HG03196 (cell line): ENCODE measurements around the gene ST3GAL2.

ENCODE experiments used
- ATAC-seq: cut with Tn5 transposase; IDR thresholded peaks from one replicate; pipeline ENCODE4 v1.9.1; 2021; ENCODE audit not compliant: unreplicated experiment

Gene ST3GAL2, protein sequence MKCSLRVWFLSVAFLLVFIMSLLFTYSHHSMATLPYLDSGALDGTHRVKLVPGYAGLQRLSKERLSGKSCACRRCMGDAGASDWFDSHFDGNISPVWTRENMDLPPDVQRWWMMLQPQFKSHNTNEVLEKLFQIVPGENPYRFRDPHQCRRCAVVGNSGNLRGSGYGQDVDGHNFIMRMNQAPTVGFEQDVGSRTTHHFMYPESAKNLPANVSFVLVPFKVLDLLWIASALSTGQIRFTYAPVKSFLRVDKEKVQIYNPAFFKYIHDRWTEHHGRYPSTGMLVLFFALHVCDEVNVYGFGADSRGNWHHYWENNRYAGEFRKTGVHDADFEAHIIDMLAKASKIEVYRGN

DNA sequence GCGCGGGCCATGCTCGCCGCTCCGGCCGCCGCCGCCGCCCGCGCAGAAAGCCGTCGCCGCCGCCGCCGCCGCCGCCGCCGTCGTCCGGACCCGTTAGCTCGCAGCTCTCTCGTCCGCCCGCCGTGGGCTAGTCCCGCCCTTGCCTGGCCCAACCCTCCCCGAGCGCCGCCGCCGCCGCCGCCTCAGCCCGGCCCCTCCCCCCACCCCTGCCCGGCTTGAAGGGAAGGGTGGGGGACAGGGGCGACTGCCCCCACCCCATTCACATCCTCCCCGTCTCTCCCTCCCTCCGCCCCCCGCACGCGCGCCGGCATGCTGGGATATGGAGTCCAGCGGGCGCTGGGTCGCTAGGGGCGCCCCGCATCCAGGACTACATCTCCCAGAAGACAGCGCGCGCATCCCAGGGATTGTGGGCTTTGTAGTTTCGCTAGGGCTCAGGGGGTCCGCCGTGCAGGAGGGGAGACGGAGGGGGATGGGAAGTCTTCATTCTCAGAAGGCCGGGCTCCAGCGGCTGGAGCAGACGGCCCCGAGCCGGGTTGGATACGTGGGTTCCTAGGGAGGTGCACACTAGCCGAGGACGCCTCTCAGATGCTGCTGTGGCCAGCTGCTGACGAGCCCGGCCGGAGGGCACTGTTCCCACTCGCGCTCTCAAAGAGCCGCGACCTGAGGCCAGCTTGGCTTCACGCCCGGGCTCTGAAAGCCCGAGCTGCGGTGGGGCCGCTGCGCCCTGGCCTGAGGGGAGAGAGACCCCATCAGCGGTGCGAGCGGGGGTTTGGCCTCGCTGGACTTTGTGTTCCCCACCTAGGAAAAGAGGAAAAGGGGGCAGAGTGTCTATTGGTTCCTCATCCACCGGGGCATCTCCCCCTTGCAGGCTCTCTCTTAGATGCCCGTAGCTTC, at the start of gene ST3GAL2:
Gene ST3GAL2 (minus strand): TSS at position 132 of the 894 bp plus-strand sequence. CDS start 40,570 bp downstream, outside the sequence.
- ATAC-seq = peak; percentile 78

DNA sequence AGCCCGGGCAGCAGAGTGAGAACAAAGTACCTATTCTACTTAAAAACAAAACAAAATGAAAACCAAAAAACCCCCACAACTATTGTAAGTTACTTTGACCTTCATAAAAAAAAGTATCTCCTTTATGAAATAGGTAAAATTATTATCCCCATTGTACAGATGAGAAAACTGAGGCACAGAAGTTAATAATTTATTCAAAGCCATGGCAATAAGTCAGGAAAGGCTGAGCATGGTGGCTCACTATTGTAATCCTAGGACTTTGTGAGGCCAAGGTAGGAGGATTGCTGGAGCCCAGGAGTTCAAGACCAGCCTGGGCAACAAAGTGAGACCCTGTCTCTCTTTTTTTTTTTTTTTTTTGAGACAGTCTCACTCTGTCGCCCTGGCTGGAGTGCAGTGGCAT, 46.0 kb upstream of the ST3GAL2 start:
- ATAC-seq = no peak

DNA sequence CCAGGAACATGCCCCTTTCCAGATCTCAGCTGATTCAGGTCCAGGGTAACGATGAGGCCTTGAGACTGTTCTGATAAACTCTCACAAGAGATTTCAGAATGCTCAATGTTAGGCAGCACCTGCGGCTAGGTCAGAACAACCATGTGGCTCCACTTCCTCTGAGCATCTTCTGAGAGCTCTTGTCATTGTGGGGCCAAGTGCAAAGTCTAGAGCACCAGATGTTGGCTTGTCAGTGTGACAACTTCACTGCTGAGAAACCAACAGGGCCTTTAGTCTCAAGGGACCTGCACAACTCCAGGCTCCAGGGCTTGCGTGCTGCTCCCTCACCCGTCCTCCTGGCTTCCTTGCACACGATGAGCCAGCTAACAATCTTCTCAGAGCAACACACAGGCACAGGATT, 44.5 kb upstream of the ST3GAL2 start:
- no peak for ATAC-seq

DNA sequence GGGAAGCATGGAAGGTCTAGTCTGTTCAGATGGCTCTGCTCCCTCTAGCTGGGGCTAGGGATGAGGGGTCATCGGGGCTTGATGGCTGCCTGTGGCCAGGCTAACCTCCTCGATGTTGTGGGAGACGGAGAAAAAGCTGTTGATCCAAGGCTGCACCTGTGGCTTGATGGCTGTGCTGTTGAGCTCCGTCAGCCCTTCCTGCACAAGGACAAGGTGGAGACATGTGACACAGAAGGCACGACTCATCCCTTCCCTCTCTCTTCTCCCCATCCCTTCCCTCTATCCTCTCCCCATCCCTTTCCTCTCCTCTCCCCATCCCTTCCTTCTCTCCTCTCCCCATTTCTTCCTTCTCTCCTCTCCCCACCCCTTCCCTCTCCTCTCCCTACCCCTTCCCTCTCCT, 43.7 kb upstream of the ST3GAL2 start:
- no peak for ATAC-seq

DNA sequence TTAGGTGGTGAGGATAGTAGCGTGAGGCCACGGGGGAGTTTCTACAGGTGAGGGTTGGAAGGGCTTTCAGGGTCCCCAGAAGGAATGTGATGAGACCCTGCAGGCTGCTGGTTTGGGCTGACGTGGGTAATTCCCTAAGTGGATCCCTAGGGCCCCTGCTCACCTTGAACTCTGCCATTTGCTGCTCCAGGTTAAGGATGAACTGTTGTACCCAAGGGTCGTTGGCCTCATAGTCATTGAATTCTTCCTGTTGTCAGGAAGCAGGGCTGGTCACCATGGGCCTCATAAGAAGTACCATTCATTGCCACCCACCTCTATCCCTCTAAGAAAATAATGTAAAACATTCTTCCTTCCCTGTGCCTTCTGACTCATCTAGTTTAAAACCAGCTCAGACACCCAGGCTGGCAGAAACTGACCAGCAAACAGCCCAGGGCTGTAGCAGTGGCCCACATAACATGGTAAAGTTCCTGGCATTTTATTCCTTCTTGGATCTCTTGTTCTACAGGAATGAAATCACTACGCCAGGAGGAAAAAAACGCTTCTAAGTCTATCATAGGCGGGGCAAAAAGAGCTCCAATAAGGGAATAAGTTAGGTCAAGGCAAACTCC, 43.1 kb upstream of the ST3GAL2 start:
- no peak for ATAC-seq

DNA sequence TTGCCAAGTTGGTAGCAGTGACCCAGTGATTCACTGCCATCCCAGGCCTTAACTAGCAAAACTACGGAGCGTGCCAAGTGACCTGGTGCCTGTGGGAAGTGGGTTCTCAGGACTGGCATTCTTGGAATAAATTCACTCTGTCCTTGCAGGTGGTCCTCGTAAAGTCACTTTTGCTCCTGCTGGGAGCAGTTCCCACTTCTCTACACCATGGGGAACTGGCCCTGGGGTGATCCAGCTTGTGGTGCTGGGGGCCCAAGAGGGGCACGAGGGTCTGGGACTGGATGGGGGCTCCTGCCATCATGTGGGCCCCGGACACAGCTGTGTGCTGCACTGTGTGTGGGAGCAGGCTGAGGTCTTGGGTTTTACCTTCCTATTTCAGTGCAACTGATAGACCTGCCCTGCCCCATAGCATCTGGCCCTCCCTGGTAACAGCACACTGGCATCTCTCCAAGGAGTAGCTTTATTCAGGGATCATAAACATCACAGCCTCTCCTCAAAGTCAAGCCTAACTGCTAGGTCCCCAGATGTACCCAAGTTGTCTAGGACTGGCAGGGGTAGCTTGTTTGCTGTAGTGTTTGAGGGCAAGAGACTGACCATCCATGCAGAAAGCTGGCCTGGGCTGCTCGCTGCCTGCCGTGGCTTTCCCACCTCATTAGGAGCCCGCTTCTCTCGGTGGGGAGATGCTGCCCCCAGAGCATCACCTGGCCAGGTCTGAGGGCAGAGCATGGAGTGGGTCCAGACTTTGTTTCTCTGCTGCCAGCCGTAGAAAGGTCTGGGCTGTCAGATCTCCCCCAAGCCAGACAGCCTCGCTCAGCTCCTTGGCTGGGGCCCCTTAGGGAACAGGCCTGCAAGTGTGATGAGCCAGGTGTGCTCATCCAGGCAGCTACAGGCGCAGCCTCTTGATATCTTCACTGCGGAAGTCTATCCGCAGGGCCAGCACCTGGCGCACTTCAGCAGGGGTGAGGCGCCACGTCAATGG, 41.5 kb upstream of the ST3GAL2 start:
- no peak for ATAC-seq

DNA sequence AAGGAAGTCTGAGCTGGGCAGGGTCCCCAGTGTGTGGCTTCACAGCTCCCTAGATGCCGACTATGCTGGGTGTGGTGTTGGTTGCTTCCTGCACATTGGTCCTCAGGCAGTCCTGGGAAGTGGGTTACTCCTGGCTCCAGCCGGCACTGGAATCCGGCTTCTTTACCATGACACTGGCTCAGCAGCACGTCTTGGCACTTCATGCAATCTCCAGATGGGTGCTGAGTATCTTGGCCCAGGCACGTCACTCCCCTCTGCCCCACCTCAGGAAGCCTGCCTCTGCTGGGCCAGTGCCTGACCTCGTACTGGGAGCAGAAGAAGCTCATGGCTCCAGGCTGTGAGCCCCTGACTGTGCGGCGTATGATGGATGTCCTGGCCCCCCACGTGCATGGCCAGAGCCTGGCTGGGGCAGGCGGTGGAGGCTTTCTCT, 40.0 kb upstream of the ST3GAL2 start:
- ATAC-seq = no peak

DNA sequence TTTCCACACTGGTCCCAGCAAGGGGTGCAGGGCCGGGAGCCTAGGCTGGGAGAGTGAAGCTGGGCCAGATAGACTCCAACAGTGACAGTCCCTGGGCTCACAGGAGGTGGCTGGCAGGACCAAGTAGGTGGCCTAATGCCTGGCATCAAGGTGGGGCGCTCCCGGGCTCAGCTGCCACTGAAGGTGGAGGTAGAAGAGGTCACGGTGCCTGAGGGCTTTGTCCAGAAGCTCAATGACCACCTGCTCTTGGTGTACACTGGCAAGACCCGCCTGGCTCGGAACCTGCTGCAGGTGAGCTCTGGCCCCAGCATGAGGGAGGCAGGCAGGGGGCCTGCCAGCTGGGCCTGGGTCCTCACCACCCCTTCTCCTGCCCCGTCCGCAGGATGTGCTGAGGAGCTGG, 39.3 kb upstream of the ST3GAL2 start:
- no peak for ATAC-seq

DNA sequence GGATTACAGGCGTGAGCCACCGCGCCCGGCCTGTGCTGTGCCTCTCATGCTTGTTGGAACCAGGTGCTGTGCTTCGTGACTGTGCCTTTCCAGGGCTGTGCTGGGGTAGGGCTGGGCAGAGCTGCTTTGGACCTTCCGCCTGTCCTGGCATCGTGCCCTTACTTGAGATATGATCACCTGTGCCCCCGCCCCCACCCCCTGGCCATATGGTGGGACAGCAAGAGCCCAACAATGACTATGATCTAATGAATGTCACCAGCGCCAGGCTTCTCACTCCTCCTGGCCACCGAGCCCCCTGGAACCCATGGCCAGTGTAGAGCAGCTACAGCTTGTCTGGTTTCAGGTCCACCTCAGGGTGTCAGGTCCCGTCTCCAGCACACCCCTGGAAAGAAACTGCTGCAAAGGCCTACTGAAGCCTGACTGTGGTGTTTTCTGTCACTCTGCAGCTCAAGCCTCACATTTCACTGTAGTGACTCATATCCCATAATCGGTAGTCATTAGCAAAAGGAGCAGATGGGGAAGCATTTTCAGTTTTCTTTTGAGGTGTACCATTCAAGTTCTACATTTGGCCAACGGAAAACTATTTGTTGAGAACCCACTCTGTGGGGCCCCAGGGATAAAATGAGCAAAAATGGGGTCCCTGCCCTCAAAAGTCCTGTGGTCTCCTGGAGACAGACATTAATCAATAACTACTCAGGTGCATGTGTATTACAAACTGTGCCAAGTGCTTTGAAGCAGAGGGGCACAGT, 37.5 kb upstream of the ST3GAL2 start:
- peak; percentile 81 for ATAC-seq

DNA sequence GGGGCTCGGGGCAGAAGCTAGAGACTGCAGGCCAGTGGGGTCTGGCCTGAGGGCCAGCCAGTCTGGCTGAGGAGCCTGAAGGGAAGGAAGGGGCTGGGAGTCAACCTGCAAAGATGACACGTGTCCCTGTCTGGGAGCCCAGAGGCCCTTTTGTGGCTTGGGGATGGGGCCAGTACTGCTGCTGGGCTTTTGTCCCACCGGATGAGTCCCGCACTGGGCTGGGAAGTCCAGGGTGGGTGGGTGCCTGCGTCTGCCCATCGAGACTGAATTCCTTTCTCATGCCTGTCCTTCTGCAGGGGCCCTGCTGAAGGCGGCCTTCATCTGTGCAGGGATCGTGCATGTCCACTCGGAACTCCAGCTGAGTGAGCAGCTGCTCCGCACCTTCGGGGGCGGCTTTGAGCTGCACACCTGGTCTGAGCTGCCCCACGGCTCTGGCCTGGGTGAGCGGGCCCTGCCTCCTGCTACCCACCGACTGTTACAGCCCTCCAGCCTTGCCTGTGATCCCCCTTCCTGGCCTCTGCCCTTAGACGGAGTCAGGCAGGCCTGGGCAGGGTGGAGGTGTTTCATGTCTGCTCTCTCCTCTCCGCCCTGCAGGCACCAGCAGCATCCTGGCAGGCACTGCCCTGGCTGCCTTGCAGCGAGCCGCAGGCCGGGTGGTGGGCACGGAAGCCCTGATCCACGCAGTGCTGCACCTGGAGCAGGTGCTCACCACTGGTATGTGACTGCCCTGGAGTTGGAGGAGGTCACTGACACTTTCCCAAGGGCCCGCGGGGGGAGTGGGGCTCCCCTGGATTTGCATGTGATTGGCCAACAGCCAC, 36.4 kb upstream of the ST3GAL2 start:
- no peak for ATAC-seq

DNA sequence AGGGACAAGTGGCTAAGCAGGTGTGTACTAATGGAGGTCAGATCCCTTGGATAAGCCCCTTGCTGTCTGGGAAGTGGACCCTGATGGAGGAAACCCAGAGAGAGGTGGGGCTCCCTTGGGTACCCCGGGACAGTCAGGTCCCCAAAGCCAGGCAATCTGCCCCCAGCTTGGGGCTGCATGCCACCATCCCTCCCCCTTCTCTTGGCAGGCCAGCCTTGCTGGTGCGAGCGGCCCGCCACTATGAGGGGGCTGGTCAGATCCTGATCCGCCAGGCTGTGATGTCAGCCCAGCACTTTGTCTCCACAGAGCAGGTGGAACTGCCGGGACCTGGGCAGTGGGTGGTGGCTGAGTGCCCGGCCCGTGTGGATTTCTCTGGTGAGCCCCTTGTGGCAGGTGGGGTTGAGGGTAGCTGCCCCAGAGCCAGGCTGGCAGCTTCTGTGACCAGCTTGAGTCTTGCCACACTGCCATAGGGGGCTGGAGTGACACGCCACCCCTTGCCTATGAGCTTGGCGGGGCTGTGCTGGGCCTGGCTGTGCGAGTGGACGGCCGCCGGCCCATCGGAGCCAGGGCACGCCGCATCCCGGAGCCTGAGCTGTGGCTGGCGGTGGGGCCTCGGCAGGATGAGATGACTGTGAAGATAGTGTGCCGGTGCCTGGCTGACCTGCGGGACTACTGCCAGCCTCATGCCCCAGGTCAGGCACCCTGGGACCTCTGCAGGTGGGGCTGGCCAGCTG, 35.6 kb upstream of the ST3GAL2 start:
- ATAC-seq = no peak

DNA sequence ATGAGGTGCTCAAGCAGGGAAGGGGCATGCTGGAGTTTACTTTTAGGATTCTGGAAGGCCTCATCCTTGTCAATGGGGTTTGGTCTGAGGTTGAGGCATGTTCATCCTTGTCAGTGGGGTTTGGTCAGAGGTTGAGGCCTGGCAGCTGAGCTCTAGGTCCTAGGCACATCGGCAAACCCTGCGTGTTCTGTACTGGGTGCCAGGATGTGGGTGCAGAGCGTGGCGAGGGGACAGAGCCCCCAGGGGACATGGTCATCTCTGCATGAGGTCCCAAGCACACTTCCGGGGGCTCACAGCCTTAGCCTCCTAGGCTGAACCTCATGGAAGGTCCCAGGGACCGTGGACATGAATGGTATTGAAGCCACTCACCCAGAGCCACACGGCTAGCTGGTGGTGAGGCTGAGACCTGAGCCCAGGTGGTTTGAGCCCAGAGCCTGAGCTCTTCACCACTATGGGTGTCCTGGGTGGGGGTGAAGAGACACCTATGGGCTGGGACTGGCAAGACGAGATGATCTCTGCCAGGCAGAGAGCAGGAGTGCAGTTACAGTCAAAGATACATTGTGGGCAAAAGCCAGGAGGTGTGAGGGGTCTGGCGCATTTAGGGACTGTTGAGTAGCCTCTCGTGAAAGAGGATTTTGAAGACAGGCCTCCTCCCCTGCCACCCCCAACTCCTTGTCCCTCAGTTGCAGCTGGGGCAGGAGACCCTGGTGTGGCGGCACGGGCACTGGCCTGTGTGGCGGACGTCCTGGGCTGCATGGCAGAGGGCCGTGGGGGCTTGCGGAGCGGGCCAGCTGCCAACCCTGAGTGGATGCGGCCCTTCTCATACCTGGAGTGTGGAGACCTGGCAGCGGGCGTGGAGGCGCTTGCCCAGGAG, 34.8 kb upstream of the ST3GAL2 start:
- ATAC-seq = no peak

DNA sequence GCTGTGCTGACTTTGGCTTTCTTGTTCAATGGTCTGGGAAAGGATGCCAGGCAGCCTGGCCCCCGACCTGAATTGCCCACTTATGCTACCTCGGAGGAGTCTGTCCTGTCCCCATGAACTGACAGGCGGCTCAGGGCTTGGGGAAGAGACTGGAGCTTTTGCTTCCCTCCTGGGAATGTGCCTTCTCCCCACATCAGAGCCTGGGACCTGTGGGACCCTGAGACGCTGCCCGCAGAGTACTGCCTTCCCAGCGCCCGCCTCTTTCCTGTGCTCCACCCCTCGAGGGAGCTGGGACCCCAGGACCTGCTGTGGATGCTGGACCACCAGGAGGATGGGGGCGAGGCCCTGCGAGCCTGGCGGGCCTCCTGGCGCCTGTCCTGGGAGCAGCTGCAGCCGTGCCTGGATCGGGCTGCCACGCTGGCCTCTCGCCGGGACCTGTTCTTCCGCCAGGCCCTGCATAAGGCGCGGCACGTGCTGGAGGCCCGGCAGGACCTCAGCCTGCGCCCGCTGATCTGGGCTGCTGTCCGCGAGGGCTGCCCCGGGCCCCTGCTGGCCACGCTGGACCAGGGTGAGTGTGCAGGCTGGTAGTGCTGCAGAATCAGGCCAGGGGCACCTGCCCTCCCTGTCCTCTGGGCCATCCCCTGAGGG, 34.0 kb upstream of the ST3GAL2 start:
- no peak for ATAC-seq

DNA sequence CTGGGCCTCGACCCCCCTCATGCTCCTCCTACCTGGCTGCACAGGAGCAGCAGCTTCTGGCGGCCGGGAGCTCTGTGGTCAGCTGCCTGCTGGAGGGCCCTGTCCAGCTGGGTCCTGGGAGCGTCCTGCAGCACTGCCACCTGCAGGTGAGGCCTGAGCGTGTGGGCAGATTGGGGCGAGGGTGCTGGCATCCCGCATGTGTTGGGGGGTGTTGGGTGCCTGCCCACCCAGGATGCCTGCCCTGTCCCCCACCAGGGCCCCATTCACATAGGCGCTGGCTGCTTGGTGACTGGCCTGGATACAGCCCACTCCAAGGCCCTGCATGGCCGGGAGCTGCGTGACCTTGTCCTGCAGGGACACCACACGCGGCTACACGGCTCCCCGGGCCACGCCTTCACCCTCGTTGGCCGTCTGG, 32.0 kb upstream of the ST3GAL2 start:
- ATAC-seq = no peak

DNA sequence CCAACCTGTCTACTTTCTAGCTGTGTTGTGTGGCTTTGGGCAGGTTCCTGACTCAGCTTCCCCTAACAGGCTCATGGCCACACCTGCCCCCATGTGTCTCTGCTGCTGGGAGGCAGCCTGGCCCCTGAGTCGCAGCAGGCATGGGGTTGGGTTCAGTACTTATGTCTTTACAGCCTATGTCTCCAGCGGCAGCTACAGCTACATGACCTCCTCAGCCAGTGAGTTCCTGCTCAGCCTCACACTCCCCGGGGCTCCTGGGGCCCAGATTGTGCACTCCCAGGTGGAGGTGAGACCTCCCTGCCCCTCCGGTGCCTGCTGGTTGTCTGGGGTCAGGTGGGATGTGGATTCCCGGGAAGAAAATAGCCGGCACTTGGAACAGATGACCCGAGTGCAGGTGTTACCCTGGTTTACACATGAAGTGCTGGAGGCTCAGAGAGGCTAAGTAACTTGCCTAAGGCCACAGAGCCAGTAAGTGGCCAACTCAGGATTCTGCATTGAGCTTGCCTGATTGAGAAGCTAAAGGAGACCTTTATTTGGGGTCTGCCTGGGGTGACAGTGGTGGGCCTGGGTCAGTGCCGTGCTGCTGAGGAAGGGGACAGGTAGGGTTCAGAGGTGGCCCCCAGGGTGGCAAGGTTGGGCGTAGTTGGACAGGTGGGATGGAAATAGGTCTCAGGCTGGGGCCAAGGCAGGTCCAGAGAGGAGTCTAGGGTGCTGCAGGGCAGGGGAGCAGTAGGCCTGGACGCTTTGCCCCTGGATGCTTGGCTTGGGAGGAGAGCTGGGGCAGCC, 31.4 kb upstream of the ST3GAL2 start:
- ATAC-seq = no peak
